OCI-LY3 (cell line): ENCODE data around the gene CEP170B.

ENCODE experiments used
- H2AFZ ChIP-seq: fragments of 200-600, 300-600 bp; shearing (Covaris generic); 2 replicates; pipeline ENCODE4 v1.6.0; 2014; ENCODE audit warnings: antibody characterized with exemption, low read depth, low read length
- H3K27ac ChIP-seq: fragments of 200-600, 300-600 bp; sonication (generic); 2 replicates; pipeline ENCODE4 v1.5.1; 2014; ENCODE audit warnings: mild to moderate bottlenecking, low read length, moderate library complexity, mixed read lengths
- H3K27me3 ChIP-seq: fragments of 200-600, 300-600 bp; sonication (generic); 2 replicates; pipeline ENCODE4 v1.6.1; 2014; ENCODE audit warnings: low read depth, low read length, mixed read lengths
- H3K36me3 ChIP-seq: fragments of 200-600, 300-600 bp; sonication (generic); replicated peaks from 2 replicates; pipeline ENCODE3; 2014; ENCODE audit warnings: low read depth, low read length, mixed read lengths
- H3K4me1 ChIP-seq: fragments of 300-600, 200-600 bp; sonication (generic); 2 replicates; pipeline ENCODE4 v1.6.1; 2014; ENCODE audit warnings: low read length, mixed read lengths
- H3K4me2 ChIP-seq: fragments of 200-600, 300-600 bp; sonication (generic); 2 replicates; pipeline ENCODE4 v1.6.1; 2014; ENCODE audit warnings: low read length, mixed read lengths
- H3K4me3 ChIP-seq: fragments of 300-600, 200-600 bp; sonication (generic); 2 replicates; pipeline ENCODE4 v1.5.1; 2014; ENCODE audit warnings: antibody characterized with exemption, mild to moderate bottlenecking, low read length, moderate library complexity
- H3K79me2 ChIP-seq: fragments of 300-600, 200-600 bp; shearing (Covaris generic); 2 replicates; pipeline ENCODE4 v1.6.1; 2014; ENCODE audit warnings: mild to moderate bottlenecking, low read length, mixed read lengths
- H3K9ac ChIP-seq: fragments of 300-600, 200-600 bp; shearing (Covaris generic); 2 replicates; pipeline ENCODE4 v1.6.0; 2014; ENCODE audit warnings: mild to moderate bottlenecking, low read length, moderate library complexity
- H3K9me3 ChIP-seq: fragments of 200-600, 300-600 bp; shearing (Covaris generic); 2 replicates; pipeline ENCODE4 v1.6.1; 2014; ENCODE audit warnings: low read length, mixed read lengths; ENCODE audit not compliant: insufficient read depth
- H4K20me1 ChIP-seq: fragments of 200-600, 300-600 bp; sonication (generic); 2 replicates; pipeline ENCODE4 v1.6.1; 2016; ENCODE audit warnings: low read length, mixed read lengths; ENCODE audit not compliant: insufficient read depth
- EZH2phosphoT487 ChIP-seq: fragments of 200-600 bp; shearing (Covaris generic); IDR thresholded peaks from 2 replicates; pipeline ENCODE4 v1.6.1; 2018; ENCODE audit warnings: antibody characterized with exemption, mixed run types, low read depth
- TF ChIP-seq, protein P1 (sequence below): fragments of 200-600, 300-600 bp; sonication (generic); IDR thresholded peaks from 2 replicates; pipeline ENCODE4 v1.5.1; 2014; ENCODE audit warnings: antibody characterized with exemption, low read length, low read depth

CEP170B gene

DNA sequence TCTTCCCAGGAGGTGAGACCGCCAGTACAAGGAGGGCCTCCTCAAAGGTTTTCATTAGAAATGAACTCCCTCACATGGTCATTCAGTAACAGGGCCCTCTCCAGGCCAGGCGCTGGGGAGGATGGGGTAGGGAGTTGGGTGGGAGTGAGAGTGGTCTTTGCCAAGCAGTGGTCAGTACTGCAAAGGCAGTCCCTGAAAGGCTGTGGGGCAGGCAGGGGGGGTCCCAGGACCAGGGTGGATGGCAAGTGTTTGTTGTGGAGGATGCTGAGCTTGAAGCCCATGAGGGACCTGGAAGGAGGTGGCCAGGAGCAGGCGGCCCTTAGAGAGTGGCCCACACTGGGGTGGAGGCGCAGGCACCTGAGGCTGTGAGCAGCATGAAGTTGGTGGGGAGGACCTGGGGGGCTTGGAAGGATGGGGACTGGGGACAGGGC lies 26.1 kb downstream of the CEP170B start:
- no peak for TF ChIP-seq EZH2phosphoT487
- TF ChIP-seq, protein P1, sequence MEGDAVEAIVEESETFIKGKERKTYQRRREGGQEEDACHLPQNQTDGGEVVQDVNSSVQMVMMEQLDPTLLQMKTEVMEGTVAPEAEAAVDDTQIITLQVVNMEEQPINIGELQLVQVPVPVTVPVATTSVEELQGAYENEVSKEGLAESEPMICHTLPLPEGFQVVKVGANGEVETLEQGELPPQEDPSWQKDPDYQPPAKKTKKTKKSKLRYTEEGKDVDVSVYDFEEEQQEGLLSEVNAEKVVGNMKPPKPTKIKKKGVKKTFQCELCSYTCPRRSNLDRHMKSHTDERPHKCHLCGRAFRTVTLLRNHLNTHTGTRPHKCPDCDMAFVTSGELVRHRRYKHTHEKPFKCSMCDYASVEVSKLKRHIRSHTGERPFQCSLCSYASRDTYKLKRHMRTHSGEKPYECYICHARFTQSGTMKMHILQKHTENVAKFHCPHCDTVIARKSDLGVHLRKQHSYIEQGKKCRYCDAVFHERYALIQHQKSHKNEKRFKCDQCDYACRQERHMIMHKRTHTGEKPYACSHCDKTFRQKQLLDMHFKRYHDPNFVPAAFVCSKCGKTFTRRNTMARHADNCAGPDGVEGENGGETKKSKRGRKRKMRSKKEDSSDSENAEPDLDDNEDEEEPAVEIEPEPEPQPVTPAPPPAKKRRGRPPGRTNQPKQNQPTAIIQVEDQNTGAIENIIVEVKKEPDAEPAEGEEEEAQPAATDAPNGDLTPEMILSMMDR: no peak
- H3K36me3 ChIP-seq: no peaks in the 10 kb centered on the region
- no peak overlapping the region for H3K4me3 ChIP-seq
- H3K27ac ChIP-seq: no peak overlapping the region
- H3K4me1 ChIP-seq: peaks cover 13% of the 10 kb centered on the region
- H4K20me1 ChIP-seq: no peaks in the 10 kb centered on the region
- H3K79me2 ChIP-seq: no peaks in the 10 kb centered on the region
- no peak overlapping the region for H3K9ac ChIP-seq
- H2AFZ ChIP-seq: no peak overlapping the region
- no peak overlapping the region for H3K4me2 ChIP-seq
- no peaks in the 10 kb centered on the region for H3K27me3 ChIP-seq
- no peaks in the 10 kb centered on the region for H3K9me3 ChIP-seq

DNA sequence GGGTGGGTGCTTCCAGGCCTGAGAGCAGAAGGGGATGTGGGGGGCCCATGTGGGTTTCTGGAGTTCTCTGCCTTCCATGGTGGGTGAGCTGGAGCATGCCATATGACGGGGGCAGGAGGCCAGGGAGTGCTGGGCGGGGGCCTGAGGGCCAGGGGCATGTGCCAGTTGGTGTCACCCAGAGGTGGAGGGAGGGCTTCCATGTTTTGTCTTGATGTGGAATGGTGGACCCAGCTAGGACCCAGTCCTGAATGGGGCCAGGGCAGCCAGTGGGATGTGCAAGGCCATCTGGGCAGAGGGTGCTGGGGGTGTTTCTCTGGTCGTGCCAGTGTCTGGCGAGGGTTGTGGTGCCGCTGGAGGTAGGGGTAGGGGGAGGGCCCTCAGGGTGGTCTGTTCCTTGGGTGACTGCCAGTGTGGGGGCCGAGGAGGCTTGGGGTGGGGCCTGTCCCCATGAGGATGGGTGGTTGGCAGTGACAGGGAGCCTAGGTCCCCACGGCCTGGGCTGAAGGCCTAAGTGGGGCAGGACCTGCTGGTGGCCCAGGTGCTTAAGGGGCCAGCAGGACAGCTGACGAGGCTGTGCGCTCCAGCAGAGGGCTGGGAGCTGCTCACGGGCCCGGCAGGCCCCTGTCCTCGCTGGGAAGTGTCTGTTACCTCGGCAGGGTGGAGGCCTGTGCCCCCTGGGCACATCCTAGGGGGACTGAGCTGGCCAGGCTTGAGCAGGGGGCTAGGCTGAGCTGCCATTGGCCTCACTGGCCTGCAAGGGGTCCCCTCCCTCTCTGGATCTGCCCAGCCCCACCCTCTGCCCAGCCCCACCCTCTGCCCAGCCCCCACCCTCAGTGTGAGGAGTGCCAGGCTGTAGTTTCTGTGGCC lies 26.8 kb downstream of the CEP170B start:
- Histone ChIP-seq H3K4me1 (peaks cover 17% of the 10 kb centered on the region), H3K4me3 (no peak overlapping the region)
- no peak for TF ChIP-seq EZH2phosphoT487
- TF ChIP-seq, protein P1: no peak

DNA sequence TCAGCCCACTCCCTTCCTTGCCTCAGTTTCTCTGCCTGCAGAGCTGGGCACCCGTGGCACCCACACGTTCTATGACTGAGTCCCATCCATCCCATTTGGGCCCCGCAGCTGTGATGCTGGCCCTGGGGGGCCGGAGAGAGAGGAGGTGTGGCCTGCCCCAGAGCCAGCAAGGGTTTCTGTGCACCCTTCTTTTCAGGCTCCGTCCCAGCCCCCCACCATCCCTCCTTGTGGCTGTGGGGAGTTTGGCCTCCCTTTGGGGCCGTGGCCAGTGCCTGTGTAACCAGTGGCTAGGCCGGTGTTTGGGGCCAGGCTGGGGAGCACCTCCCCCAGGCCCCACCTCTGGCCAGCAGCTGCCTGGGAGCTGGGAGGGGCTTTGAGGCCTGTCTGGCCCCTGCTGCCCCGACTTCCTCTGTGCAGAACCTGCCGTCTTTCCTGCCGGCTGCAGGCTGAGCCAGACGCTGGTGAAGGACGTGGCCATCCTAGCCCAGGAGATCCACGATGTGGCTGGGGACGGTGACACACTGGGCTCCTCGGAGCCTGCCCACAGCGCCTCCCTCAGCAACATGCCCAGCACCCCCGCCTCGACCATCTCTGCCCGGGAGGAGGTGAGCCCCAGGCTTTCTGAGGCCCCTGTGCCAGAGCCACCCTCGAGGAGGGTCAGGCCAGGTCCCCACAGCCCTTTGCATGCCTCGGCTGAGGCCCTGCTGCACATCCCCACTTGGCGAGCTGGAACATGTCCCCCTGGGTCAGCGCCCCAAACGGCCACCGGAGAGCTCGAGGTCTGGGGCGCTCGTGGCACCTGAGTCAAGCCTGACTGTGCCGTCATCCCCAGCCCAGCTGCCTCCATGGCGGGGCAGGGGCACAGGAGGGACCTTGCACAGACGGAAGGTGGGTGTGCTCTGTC lies 27.7 kb downstream of the CEP170B start:
- Histone ChIP-seq H3K27ac (no peak overlapping the region), H2AFZ (no peak overlapping the region), H4K20me1 (no peaks in the 10 kb centered on the region), H3K4me3 (no peak overlapping the region), H3K36me3 (no peaks in the 10 kb centered on the region), H3K4me2 (no peak overlapping the region), H3K79me2 (no peaks in the 10 kb centered on the region), H3K9me3 (no peaks in the 10 kb centered on the region), H3K4me1 (peaks cover 17% of the 10 kb centered on the region), H3K27me3 (no peaks in the 10 kb centered on the region), H3K9ac (no peak overlapping the region)
- TF ChIP-seq, protein P1: no peak
- no peak for TF ChIP-seq EZH2phosphoT487

More for the DNA sequence above, 26.8 kb downstream of the CEP170B start:
- Histone ChIP-seq H3K4me2 (no peak overlapping the region), H3K9me3 (no peaks in the 10 kb centered on the region), H3K9ac (no peak overlapping the region), H3K36me3 (no peaks in the 10 kb centered on the region), H3K79me2 (no peaks in the 10 kb centered on the region), H2AFZ (no peak overlapping the region), H4K20me1 (no peaks in the 10 kb centered on the region), H3K27me3 (no peaks in the 10 kb centered on the region), H3K27ac (no peak overlapping the region)
